DND-41 (cell line): ENCODE measurements around the gene TRPC4AP.

Experiments used
- EZH2 ChIP-seq: IDR thresholded peaks from 3 replicates; pipeline ENCODE4 v1.6.1; 2012; ENCODE audit warnings: borderline replicate concordance, low read depth, mild to moderate bottlenecking, moderate library complexity, low read length, inconsistent platforms; ENCODE audit not compliant: severe bottlenecking
- TF ChIP-seq, protein P1 (sequence below): IDR thresholded peaks from 2 replicates; pipeline ENCODE4 v1.5.1; 2012; ENCODE audit warnings: borderline replicate concordance, low read length, moderate library complexity, mild to moderate bottlenecking; ENCODE audit not compliant: poor library complexity, severe bottlenecking; ENCODE audit errors: extremely low read depth

DNA sequence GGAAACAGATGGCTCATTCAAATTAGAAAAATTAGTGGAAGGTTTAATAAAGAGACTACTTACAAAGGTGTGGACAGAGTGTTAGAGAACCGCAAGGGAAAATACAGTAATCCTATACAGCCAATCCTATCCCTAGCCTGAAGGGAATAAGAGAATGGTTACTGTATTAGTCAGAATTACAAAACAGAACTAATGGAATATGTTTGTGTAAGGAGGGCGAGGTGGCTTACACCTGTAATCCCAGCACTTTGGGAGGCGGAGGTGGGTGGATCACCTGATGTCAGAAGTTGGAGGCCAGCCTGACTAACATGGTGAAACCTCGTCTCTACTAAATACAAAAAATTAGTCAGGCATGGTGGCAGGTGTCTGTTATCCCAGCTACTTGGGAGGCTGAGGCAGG lies 16.3 kb upstream of the TRPC4AP start:
- TF ChIP-seq, protein P1, sequence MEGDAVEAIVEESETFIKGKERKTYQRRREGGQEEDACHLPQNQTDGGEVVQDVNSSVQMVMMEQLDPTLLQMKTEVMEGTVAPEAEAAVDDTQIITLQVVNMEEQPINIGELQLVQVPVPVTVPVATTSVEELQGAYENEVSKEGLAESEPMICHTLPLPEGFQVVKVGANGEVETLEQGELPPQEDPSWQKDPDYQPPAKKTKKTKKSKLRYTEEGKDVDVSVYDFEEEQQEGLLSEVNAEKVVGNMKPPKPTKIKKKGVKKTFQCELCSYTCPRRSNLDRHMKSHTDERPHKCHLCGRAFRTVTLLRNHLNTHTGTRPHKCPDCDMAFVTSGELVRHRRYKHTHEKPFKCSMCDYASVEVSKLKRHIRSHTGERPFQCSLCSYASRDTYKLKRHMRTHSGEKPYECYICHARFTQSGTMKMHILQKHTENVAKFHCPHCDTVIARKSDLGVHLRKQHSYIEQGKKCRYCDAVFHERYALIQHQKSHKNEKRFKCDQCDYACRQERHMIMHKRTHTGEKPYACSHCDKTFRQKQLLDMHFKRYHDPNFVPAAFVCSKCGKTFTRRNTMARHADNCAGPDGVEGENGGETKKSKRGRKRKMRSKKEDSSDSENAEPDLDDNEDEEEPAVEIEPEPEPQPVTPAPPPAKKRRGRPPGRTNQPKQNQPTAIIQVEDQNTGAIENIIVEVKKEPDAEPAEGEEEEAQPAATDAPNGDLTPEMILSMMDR, result no peak
- TF ChIP-seq EZH2, result no peak
